WTC11 (cell line): ENCODE measurements around the gene PSMF1. TPM values are rescaled to one million over a fixed set of nuclear protein-coding genes. Genes with fewer than 3 reads are reported as not detected.

Experiments used
- ATAC-seq: fragments of 200-7000 bp; cut with Tn5 transposase; 2 replicates; pipeline ENCODE4 v1.10.0; 2021; ENCODE audit warnings: mild to moderate bottlenecking, moderate library complexity
- CTCF ChIA-PET: fragments of 300-600 bp; sonication (Branson Sonifier 250); formaldehyde crosslinking; loops from one replicate; lab custom pipeline; 2021; ENCODE audit warnings: antibody characterized with exemption; lab: Charles Lee
- POLR2A ChIA-PET: fragments of 350-600 bp; sonication (Branson Sonifier 250); formaldehyde crosslinking; loops from one replicate; lab custom pipeline; 2021; ENCODE audit warnings: antibody characterized with exemption; lab: Charles Lee
- DNase-seq: peaks from one replicate; pipeline ENCODE4 v3.0.0; 2021; ENCODE audit warnings: low spot score
- H3K27ac Mint-ChIP-seq: 2 replicates; pipeline ENCODE4 v1.8.0; 2021; ENCODE audit warnings: mixed read lengths
- H3K27me3 Mint-ChIP-seq: 2 replicates; pipeline ENCODE4 v1.8.0; 2021; ENCODE audit warnings: low read depth, mild to moderate bottlenecking, moderate library complexity, mixed read lengths
- H3K36me3 Mint-ChIP-seq: 2 replicates; pipeline ENCODE4 v1.8.0; 2021; ENCODE audit warnings: mixed read lengths
- H3K4me1 Mint-ChIP-seq: 2 replicates; pipeline ENCODE4 v1.8.0; 2022; ENCODE audit warnings: mixed read lengths
- H3K4me3 Mint-ChIP-seq: 2 replicates; pipeline ENCODE4 v1.8.0; 2021; ENCODE audit warnings: mild to moderate bottlenecking, moderate library complexity, mixed read lengths
- H3K9me3 Mint-ChIP-seq: 2 replicates; pipeline ENCODE4 v1.8.0; 2021; ENCODE audit warnings: mixed read lengths
- ELF4 ChIP-seq: sonication (generic); formaldehyde crosslinking; IDR thresholded peaks from 2 replicates; pipeline ENCODE4 v1.8.1; 2022; ENCODE audit warnings: low read depth, mild to moderate bottlenecking, moderate library complexity, missing genetic modification reagents
- ESRRA ChIP-seq: sonication (generic); formaldehyde crosslinking; IDR thresholded peaks from 2 replicates; pipeline ENCODE4 v1.8.1; 2022; ENCODE audit warnings: mild to moderate bottlenecking, missing genetic modification reagents, borderline replicate concordance
- FOXJ3 ChIP-seq: sonication (generic); formaldehyde crosslinking; IDR thresholded peaks from 2 replicates; pipeline ENCODE4 v1.9.0; 2021; ENCODE audit warnings: missing genetic modification reagents, mild to moderate bottlenecking, borderline replicate concordance
- FOXK1 ChIP-seq: sonication (generic); formaldehyde crosslinking; IDR thresholded peaks from 2 replicates; pipeline ENCODE4 v1.8.0; 2022; ENCODE audit warnings: mild to moderate bottlenecking, moderate library complexity, missing genetic modification reagents
- GABPB1 ChIP-seq: sonication (generic); formaldehyde crosslinking; IDR thresholded peaks from 2 replicates; pipeline ENCODE4 v1.8.1; 2023; ENCODE audit warnings: mild to moderate bottlenecking, missing genetic modification reagents
- GRHL2 ChIP-seq: fragments of 250-450 bp; sonication (Bioruptor Pico); IDR thresholded peaks from 2 replicates; pipeline ENCODE4 v1.8.0; 2022; ENCODE audit warnings: mild to moderate bottlenecking, moderate library complexity; ENCODE audit not compliant: insufficient replicate concordance, severe bottlenecking
- IRF2 ChIP-seq: sonication (generic); formaldehyde crosslinking; IDR thresholded peaks from 2 replicates; pipeline ENCODE4 v1.8.0; 2022; ENCODE audit warnings: low read depth, missing genetic modification reagents, borderline replicate concordance
- TP53 ChIP-seq: sonication (generic); formaldehyde crosslinking; IDR thresholded peaks from 2 replicates; pipeline ENCODE4 v1.8.1; 2023; ENCODE audit warnings: mild to moderate bottlenecking, missing genetic modification reagents
- ZNF121 ChIP-seq: sonication (generic); formaldehyde crosslinking; IDR thresholded peaks from 2 replicates; pipeline ENCODE4 v1.8.0; 2023; ENCODE audit warnings: missing genetic modification reagents
- total RNA-seq: library from RNA; stranded (reverse); gene quantifications from 3 replicates; pipeline ENCODE4 v1.2.3, GENCODE V29; 2021
- TF ChIP-seq, protein P1 (sequence below): sonication (generic); formaldehyde crosslinking; IDR thresholded peaks from 2 replicates; pipeline ENCODE4 v1.8.1; 2023; ENCODE audit warnings: mild to moderate bottlenecking, missing genetic modification reagents, moderate library complexity
- TF ChIP-seq, protein P2 (sequence below): sonication (generic); formaldehyde crosslinking; IDR thresholded peaks from 2 replicates; pipeline ENCODE4 v1.8.0; 2022; ENCODE audit warnings: mild to moderate bottlenecking, missing genetic modification reagents
- TF ChIP-seq, protein P3 (sequence below): sonication (generic); formaldehyde crosslinking; conservative IDR thresholded peaks from 2 replicates; pipeline ENCODE4 v1.8.1; 2023; ENCODE audit warnings: mild to moderate bottlenecking, low read depth, missing genetic modification reagents, moderate library complexity
- TF ChIP-seq, protein P4 (sequence below): fragments of 250-450 bp; sonication (Bioruptor Pico); IDR thresholded peaks from 2 replicates; pipeline ENCODE4 v1.9.0; 2021; ENCODE audit warnings: mild to moderate bottlenecking
- TF ChIP-seq, protein P5 (sequence below): sonication (generic); formaldehyde crosslinking; IDR thresholded peaks from 2 replicates; pipeline ENCODE4 v1.8.1; 2023; ENCODE audit warnings: mild to moderate bottlenecking, missing genetic modification reagents
- TF ChIP-seq, protein P6 (sequence below): fragments of 250-450 bp; sonication (Bioruptor Pico); IDR thresholded peaks from 2 replicates; pipeline ENCODE4 v1.9.0; 2021; ENCODE audit warnings: mild to moderate bottlenecking
- TF ChIP-seq, protein P7 (sequence below): sonication (generic); formaldehyde crosslinking; IDR thresholded peaks from 2 replicates; pipeline ENCODE4 v1.8.0; 2022; ENCODE audit warnings: mild to moderate bottlenecking, missing genetic modification reagents
- TF ChIP-seq, protein P8 (sequence below): sonication (generic); formaldehyde crosslinking; IDR thresholded peaks from 2 replicates; pipeline ENCODE4 v1.8.1; 2022; ENCODE audit warnings: low read depth, mild to moderate bottlenecking, moderate library complexity, missing genetic modification reagents, borderline replicate concordance
- TF ChIP-seq, protein P9 (sequence below): sonication (generic); formaldehyde crosslinking; IDR thresholded peaks from 2 replicates; pipeline ENCODE4 v1.8.0; 2023; ENCODE audit warnings: missing genetic modification reagents, mild to moderate bottlenecking, borderline replicate concordance
- TF ChIP-seq, protein P10 (sequence below): sonication (generic); formaldehyde crosslinking; IDR thresholded peaks from 2 replicates; pipeline ENCODE4 v1.8.1; 2023; ENCODE audit warnings: mild to moderate bottlenecking, moderate library complexity, missing genetic modification reagents

Gene PSMF1
- total RNA-seq, 1 experiment from 2014 or later, result 113 TPM

DNA sequence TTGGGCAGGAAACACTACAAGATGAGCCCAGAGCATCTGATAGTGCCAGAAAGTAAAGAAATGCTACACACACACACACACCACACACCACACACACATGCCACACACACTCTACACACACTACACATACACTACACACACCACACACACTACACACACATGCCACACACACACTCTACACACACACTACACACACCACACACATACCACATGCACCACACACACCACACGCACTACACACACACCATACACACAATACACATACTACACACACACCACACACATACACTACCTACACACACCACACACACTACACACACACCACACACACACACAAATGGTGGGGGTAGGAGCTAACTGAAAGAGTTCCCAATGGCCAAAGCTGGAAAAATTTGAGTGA is 69.9 kb downstream of the PSMF1 start:
- Mint-ChIP-seq H3K4me1 (peaks cover 14% of the 10 kb centered on the region), H3K4me3 (no peak overlapping the region), H3K27me3 (peaks cover 48% of the 10 kb centered on the region), H3K27ac (no peak overlapping the region), H3K36me3 (no peaks in the 10 kb centered on the region), H3K9me3 (no peaks in the 10 kb centered on the region)
- POLR2A ChIA-PET, result no interaction called here
- DNase-seq (no peak), ATAC-seq (no peak)
- CTCF ChIA-PET, result interaction anchor here (2.3 kb wide), 1 partner anchor 17 kb away, joined by 6 read pairs; no protein-coding TSS in a partner anchor
- TF ChIP-seq IRF2 (CRISPR knock-in tag) (no peak), ELF4 (CRISPR knock-in tag) (no peak), FOXK1 (CRISPR knock-in tag) (no peak), TP53 (no peak), ESRRA (CRISPR knock-in tag) (no peak), GRHL2 (CRISPR knock-in tag) (no peak), ZNF121 (CRISPR knock-in tag) (no peak), FOXJ3 (CRISPR knock-in tag) (no peak), GABPB1 (CRISPR knock-in tag) (no peak)
- TF ChIP-seq, protein P1, sequence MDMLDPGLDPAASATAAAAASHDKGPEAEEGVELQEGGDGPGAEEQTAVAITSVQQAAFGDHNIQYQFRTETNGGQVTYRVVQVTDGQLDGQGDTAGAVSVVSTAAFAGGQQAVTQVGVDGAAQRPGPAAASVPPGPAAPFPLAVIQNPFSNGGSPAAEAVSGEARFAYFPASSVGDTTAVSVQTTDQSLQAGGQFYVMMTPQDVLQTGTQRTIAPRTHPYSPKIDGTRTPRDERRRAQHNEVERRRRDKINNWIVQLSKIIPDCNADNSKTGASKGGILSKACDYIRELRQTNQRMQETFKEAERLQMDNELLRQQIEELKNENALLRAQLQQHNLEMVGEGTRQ, result no peak
- TF ChIP-seq, protein P2, sequence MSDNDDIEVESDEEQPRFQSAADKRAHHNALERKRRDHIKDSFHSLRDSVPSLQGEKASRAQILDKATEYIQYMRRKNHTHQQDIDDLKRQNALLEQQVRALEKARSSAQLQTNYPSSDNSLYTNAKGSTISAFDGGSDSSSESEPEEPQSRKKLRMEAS (CRISPR knock-in tag), result no peak
- TF ChIP-seq, protein P3, sequence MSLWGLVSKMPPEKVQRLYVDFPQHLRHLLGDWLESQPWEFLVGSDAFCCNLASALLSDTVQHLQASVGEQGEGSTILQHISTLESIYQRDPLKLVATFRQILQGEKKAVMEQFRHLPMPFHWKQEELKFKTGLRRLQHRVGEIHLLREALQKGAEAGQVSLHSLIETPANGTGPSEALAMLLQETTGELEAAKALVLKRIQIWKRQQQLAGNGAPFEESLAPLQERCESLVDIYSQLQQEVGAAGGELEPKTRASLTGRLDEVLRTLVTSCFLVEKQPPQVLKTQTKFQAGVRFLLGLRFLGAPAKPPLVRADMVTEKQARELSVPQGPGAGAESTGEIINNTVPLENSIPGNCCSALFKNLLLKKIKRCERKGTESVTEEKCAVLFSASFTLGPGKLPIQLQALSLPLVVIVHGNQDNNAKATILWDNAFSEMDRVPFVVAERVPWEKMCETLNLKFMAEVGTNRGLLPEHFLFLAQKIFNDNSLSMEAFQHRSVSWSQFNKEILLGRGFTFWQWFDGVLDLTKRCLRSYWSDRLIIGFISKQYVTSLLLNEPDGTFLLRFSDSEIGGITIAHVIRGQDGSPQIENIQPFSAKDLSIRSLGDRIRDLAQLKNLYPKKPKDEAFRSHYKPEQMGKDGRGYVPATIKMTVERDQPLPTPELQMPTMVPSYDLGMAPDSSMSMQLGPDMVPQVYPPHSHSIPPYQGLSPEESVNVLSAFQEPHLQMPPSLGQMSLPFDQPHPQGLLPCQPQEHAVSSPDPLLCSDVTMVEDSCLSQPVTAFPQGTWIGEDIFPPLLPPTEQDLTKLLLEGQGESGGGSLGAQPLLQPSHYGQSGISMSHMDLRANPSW (CRISPR knock-in tag), result no peak
- TF ChIP-seq, protein P4, sequence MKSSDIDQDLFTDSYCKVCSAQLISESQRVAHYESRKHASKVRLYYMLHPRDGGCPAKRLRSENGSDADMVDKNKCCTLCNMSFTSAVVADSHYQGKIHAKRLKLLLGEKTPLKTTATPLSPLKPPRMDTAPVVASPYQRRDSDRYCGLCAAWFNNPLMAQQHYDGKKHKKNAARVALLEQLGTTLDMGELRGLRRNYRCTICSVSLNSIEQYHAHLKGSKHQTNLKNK (CRISPR knock-in tag), result no peak
- TF ChIP-seq, protein P5, sequence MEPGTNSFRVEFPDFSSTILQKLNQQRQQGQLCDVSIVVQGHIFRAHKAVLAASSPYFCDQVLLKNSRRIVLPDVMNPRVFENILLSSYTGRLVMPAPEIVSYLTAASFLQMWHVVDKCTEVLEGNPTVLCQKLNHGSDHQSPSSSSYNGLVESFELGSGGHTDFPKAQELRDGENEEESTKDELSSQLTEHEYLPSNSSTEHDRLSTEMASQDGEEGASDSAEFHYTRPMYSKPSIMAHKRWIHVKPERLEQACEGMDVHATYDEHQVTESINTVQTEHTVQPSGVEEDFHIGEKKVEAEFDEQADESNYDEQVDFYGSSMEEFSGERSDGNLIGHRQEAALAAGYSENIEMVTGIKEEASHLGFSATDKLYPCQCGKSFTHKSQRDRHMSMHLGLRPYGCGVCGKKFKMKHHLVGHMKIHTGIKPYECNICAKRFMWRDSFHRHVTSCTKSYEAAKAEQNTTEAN (CRISPR knock-in tag), result no peak
- TF ChIP-seq, protein P6, sequence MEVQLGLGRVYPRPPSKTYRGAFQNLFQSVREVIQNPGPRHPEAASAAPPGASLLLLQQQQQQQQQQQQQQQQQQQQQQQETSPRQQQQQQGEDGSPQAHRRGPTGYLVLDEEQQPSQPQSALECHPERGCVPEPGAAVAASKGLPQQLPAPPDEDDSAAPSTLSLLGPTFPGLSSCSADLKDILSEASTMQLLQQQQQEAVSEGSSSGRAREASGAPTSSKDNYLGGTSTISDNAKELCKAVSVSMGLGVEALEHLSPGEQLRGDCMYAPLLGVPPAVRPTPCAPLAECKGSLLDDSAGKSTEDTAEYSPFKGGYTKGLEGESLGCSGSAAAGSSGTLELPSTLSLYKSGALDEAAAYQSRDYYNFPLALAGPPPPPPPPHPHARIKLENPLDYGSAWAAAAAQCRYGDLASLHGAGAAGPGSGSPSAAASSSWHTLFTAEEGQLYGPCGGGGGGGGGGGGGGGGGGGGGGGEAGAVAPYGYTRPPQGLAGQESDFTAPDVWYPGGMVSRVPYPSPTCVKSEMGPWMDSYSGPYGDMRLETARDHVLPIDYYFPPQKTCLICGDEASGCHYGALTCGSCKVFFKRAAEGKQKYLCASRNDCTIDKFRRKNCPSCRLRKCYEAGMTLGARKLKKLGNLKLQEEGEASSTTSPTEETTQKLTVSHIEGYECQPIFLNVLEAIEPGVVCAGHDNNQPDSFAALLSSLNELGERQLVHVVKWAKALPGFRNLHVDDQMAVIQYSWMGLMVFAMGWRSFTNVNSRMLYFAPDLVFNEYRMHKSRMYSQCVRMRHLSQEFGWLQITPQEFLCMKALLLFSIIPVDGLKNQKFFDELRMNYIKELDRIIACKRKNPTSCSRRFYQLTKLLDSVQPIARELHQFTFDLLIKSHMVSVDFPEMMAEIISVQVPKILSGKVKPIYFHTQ (CRISPR knock-in tag), result no peak
- TF ChIP-seq, protein P7, sequence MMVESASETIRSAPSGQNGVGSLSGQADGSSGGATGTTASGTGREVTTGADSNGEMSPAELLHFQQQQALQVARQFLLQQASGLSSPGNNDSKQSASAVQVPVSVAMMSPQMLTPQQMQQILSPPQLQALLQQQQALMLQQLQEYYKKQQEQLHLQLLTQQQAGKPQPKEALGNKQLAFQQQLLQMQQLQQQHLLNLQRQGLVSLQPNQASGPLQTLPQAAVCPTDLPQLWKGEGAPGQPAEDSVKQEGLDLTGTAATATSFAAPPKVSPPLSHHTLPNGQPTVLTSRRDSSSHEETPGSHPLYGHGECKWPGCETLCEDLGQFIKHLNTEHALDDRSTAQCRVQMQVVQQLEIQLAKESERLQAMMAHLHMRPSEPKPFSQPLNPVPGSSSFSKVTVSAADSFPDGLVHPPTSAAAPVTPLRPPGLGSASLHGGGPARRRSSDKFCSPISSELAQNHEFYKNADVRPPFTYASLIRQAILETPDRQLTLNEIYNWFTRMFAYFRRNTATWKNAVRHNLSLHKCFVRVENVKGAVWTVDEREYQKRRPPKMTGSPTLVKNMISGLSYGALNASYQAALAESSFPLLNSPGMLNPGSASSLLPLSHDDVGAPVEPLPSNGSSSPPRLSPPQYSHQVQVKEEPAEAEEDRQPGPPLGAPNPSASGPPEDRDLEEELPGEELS (CRISPR knock-in tag), result no peak
- TF ChIP-seq, protein P8, sequence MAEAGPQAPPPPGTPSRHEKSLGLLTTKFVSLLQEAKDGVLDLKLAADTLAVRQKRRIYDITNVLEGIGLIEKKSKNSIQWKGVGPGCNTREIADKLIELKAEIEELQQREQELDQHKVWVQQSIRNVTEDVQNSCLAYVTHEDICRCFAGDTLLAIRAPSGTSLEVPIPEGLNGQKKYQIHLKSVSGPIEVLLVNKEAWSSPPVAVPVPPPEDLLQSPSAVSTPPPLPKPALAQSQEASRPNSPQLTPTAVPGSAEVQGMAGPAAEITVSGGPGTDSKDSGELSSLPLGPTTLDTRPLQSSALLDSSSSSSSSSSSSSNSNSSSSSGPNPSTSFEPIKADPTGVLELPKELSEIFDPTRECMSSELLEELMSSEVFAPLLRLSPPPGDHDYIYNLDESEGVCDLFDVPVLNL (CRISPR knock-in tag), result no peak
- TF ChIP-seq, protein P9, sequence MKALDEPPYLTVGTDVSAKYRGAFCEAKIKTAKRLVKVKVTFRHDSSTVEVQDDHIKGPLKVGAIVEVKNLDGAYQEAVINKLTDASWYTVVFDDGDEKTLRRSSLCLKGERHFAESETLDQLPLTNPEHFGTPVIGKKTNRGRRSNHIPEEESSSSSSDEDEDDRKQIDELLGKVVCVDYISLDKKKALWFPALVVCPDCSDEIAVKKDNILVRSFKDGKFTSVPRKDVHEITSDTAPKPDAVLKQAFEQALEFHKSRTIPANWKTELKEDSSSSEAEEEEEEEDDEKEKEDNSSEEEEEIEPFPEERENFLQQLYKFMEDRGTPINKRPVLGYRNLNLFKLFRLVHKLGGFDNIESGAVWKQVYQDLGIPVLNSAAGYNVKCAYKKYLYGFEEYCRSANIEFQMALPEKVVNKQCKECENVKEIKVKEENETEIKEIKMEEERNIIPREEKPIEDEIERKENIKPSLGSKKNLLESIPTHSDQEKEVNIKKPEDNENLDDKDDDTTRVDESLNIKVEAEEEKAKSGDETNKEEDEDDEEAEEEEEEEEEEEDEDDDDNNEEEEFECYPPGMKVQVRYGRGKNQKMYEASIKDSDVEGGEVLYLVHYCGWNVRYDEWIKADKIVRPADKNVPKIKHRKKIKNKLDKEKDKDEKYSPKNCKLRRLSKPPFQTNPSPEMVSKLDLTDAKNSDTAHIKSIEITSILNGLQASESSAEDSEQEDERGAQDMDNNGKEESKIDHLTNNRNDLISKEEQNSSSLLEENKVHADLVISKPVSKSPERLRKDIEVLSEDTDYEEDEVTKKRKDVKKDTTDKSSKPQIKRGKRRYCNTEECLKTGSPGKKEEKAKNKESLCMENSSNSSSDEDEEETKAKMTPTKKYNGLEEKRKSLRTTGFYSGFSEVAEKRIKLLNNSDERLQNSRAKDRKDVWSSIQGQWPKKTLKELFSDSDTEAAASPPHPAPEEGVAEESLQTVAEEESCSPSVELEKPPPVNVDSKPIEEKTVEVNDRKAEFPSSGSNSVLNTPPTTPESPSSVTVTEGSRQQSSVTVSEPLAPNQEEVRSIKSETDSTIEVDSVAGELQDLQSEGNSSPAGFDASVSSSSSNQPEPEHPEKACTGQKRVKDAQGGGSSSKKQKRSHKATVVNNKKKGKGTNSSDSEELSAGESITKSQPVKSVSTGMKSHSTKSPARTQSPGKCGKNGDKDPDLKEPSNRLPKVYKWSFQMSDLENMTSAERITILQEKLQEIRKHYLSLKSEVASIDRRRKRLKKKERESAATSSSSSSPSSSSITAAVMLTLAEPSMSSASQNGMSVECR (CRISPR knock-in tag), result no peak
- TF ChIP-seq, protein P10, sequence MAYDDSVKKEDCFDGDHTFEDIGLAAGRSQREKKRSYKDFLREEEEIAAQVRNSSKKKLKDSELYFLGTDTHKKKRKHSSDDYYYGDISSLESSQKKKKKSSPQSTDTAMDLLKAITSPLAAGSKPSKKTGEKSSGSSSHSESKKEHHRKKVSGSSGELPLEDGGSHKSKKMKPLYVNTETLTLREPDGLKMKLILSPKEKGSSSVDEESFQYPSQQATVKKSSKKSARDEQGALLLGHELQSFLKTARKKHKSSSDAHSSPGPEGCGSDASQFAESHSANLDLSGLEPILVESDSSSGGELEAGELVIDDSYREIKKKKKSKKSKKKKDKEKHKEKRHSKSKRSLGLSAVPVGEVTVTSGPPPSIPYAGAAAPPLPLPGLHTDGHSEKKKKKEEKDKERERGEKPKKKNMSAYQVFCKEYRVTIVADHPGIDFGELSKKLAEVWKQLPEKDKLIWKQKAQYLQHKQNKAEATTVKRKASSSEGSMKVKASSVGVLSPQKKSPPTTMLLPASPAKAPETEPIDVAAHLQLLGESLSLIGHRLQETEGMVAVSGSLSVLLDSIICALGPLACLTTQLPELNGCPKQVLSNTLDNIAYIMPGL (CRISPR knock-in tag), result no peak
